Measurements from ENCODE around the gene BACH2. TPM values are rescaled to one million over a fixed set of nuclear protein-coding genes. Genes with fewer than 3 reads are reported as not detected.

The BACH2 gene
- total RNA-seq, 2 donors from 2014 or later: 0.52 to 1.2 TPM

- DNase-seq: no peak
- Histone ChIP-seq H3K9me3 (no peaks in the 10 kb centered on the region), H3K4me3 (no peak overlapping the region), H3K27ac (no peak overlapping the region), H3K9ac (ENCODE audit: low read depth in 2 of 2, low read length in 2 of 2) (no peak overlapping the region), H3K27me3 (no peaks in the 10 kb centered on the region), H3K4me1 (no peaks in the 10 kb centered on the region), H3K36me3 (no peaks in the 10 kb centered on the region)
- no peak for TF ChIP-seq CTCF (IDR thresholded peaks at IDR 0.05)
- intact Hi-C loops (cut with DNase I): no loop called here
These were observed 310.7 kb downstream of the BACH2 start for GRCh38 chr6:89985751-89986493.

- TF ChIP-seq CTCF (IDR thresholded peaks at IDR 0.05): no peak
- no peaks in the 10 kb centered on the region for H3K27me3 ChIP-seq
- intact Hi-C loops (cut with DNase I): no loop called here
- no peaks in the 10 kb centered on the region for H3K36me3 ChIP-seq
- no peaks in the 10 kb centered on the region for H3K9me3 ChIP-seq
- DNase-seq: peak; percentile 23
- H3K9ac ChIP-seq (ENCODE audit: low read depth in 2 of 2, low read length in 2 of 2): no peak overlapping the region
- no peaks in the 10 kb centered on the region for H3K4me1 ChIP-seq
- no peak overlapping the region for H3K4me3 ChIP-seq
- H3K27ac ChIP-seq: no peak overlapping the region
These were observed 311.5 kb downstream of the BACH2 start for GRCh38 chr6:89984926-89985750.

GRCh38 chr6:89980353-89980752, 316.3 kb downstream of the BACH2 start:
- Histone ChIP-seq H3K36me3 (no peaks in the 10 kb centered on the region), H3K4me1 (no peaks in the 10 kb centered on the region), H3K27me3 (no peaks in the 10 kb centered on the region), H3K27ac (no peak overlapping the region), H3K9ac (ENCODE audit: low read depth in 2 of 2, low read length in 2 of 2) (no peak overlapping the region), H3K9me3 (no peaks in the 10 kb centered on the region), H3K4me3 (no peak overlapping the region)
- DNase-seq: no peak
- intact Hi-C loops (cut with DNase I): no loop called here
- no peak for TF ChIP-seq CTCF (IDR thresholded peaks at IDR 0.05)

- no peak overlapping the region for H3K27ac ChIP-seq
- intact Hi-C loops (cut with DNase I): no loop called here
- H3K4me1 ChIP-seq: no peaks in the 10 kb centered on the region
- no peaks in the 10 kb centered on the region for H3K27me3 ChIP-seq
- no peak overlapping the region for H3K4me3 ChIP-seq
- no peak for TF ChIP-seq CTCF (IDR thresholded peaks at IDR 0.05)
- no peak for DNase-seq
- H3K9me3 ChIP-seq: no peaks in the 10 kb centered on the region
- no peak overlapping the region for H3K9ac ChIP-seq (ENCODE audit: low read depth in 2 of 2, low read length in 2 of 2)
- no peaks in the 10 kb centered on the region for H3K36me3 ChIP-seq
These were observed 317.0 kb downstream of the BACH2 start for GRCh38 chr6:89979481-89980119.

- Histone ChIP-seq H3K36me3 (no peaks in the 10 kb centered on the region), H3K27ac (no peak overlapping the region), H3K4me1 (no peaks in the 10 kb centered on the region), H3K4me3 (no peak overlapping the region), H3K27me3 (no peaks in the 10 kb centered on the region), H3K9ac (ENCODE audit: low read depth in 2 of 2, low read length in 2 of 2) (no peak overlapping the region), H3K9me3 (no peaks in the 10 kb centered on the region)
- intact Hi-C loops (cut with DNase I): no loop called here
- DNase-seq: no peak
- TF ChIP-seq CTCF (IDR thresholded peaks at IDR 0.05): no peak
These were observed 317.9 kb downstream of the BACH2 start for GRCh38 chr6:89978749-89979145.
